Brain microvascular endothelial cell (primary cell): ENCODE data around the gene FGFBP1.

Experiments used
- DNase-seq: peaks from one replicate; pipeline ENCODE4 v3.0.0-alpha.2; 2020
- H3K27ac ChIP-seq: fragments of 250-450 bp; sonication (Bioruptor Pico); 2 replicates; pipeline ENCODE4 v1.5.1; 2020; ENCODE audit warnings: mild to moderate bottlenecking, moderate library complexity
- H3K27me3 ChIP-seq: fragments of 250-450 bp; sonication (Bioruptor Pico); replicated peaks from 2 replicates; pipeline ENCODE4 v1.5.1; 2020; ENCODE audit warnings: mild to moderate bottlenecking
- H3K36me3 ChIP-seq: fragments of 250-450 bp; sonication (Bioruptor Pico); replicated peaks from 2 replicates; pipeline ENCODE4 v1.5.1; 2020; ENCODE audit warnings: mild to moderate bottlenecking
- H3K4me3 ChIP-seq: 2 replicates; pipeline ENCODE4 v1.5.1; 2011; ENCODE audit warnings: low read depth, mild to moderate bottlenecking, control low read depth, low read length, moderate library complexity
- CTCF ChIP-seq: IDR thresholded peaks from 2 replicates; pipeline ENCODE4 v1.5.1; 2011; ENCODE audit warnings: low read depth, mild to moderate bottlenecking, moderate library complexity, low read length, control low read depth, inconsistent platforms; ENCODE audit errors: missing control alignments
- in situ Hi-C: cut with HindIII; loops from 2 replicates; pipeline ENCODE4 v1.10.0; 2017; ENCODE audit warnings: low sequenced_read_pairs, low pct_ligation_motif_present

FGFBP1 gene

GRCh38 chr4:15901007-15901406 lies 37.5 kb downstream of the FGFBP1 start:
- no peak for DNase-seq
- in situ Hi-C loops: no loop called here
- Histone ChIP-seq H3K36me3 (no peaks in the 10 kb centered on the region), H3K27me3 (no peaks in the 10 kb centered on the region), H3K4me3 (no peak overlapping the region), H3K27ac (no peak overlapping the region)
- no peak for TF ChIP-seq CTCF

- H3K36me3 ChIP-seq: no peaks in the 10 kb centered on the region
- in situ Hi-C loops: no loop called here
- no peak for TF ChIP-seq CTCF
- no peak overlapping the region for H3K27ac ChIP-seq
- no peak overlapping the region for H3K4me3 ChIP-seq
- H3K27me3 ChIP-seq: no peaks in the 10 kb centered on the region
- no peak for DNase-seq
Observed at GRCh38 chr4:15899511-15899910, 39.0 kb downstream of the FGFBP1 start.

GRCh38 chr4:15898902-15899301 lies 39.6 kb downstream of the FGFBP1 start:
- in situ Hi-C loops: no loop called here
- no peaks in the 10 kb centered on the region for H3K27me3 ChIP-seq
- no peak overlapping the region for H3K4me3 ChIP-seq
- TF ChIP-seq CTCF: no peak
- no peak overlapping the region for H3K27ac ChIP-seq
- no peaks in the 10 kb centered on the region for H3K36me3 ChIP-seq
- DNase-seq: no peak

GRCh38 chr4:15897577-15897976 lies 41.0 kb downstream of the FGFBP1 start:
- in situ Hi-C loops: no loop called here
- DNase-seq: no peak
- TF ChIP-seq CTCF: no peak
- Histone ChIP-seq H3K27me3 (no peaks in the 10 kb centered on the region), H3K36me3 (no peaks in the 10 kb centered on the region), H3K27ac (no peak overlapping the region), H3K4me3 (no peak overlapping the region)

- DNase-seq: no peak
- Histone ChIP-seq H3K4me3 (no peak overlapping the region), H3K36me3 (no peaks in the 10 kb centered on the region), H3K27me3 (no peaks in the 10 kb centered on the region), H3K27ac (peak overlapping the region; percentile 70)
- in situ Hi-C loops: no loop called here
- TF ChIP-seq CTCF: no peak
Observed at GRCh38 chr4:15894921-15895916, 43.3 kb downstream of the FGFBP1 start.
